DOHH2 (cell line): ENCODE measurements around the gene KCNK15.

ENCODE experiments used
- CTCF ChIP-seq: fragments of 200-600 bp; sonication (generic); IDR thresholded peaks from one replicate; pipeline ENCODE4 v1.5.1; 2014; ENCODE audit warnings: antibody characterized with exemption, mild to moderate bottlenecking, low read depth, low read length; ENCODE audit not compliant: poor library complexity, severe bottlenecking
- EZH2phosphoT487 ChIP-seq: fragments of 200-600 bp; sonication (generic); IDR thresholded peaks from 2 replicates; pipeline ENCODE4 v1.6.1; 2017; ENCODE audit warnings: borderline replicate concordance, mild to moderate bottlenecking, antibody characterized with exemption, low read length, moderate library complexity, mixed read lengths

- TF ChIP-seq CTCF = no peak
- TF ChIP-seq EZH2phosphoT487 = no peak
These were observed 13.3 kb upstream of the KCNK15 start for GRCh38 chr20:44732327-44732726.
